ENCODE measurements around the gene HDAC9.

HDAC9 gene

GRCh38 chr7:19051767-19052375 lies 556.3 kb downstream of the HDAC9 start:
- Histone ChIP-seq H3K36me3 (ENCODE audit: insufficient read depth, low read length) (peaks cover 64% of the 10 kb centered on the region), H3K4me3 (no peak overlapping the region), H3K9me3 (ENCODE audit: low read depth, low read length) (peaks cover 14% of the 10 kb centered on the region), H3K27ac (no peak overlapping the region), H3K9ac (ENCODE audit: insufficient read length) (no peak overlapping the region)
- no peak for TF ChIP-seq EZH2 (IDR thresholded peaks at IDR 0.05)
- no peak for TF ChIP-seq POLR2AphosphoS5 (IDR thresholded peaks at IDR 0.05; ENCODE audit: borderline replicate concordance, low read depth, low read length)
- TF ChIP-seq FOXP2 (optimal IDR thresholded peaks at IDR 0.05; ENCODE audit: control extremely low read depth, extremely low read length, insufficient read depth), result no peak
- no peak for DNase-seq (ENCODE audit: low read depth, low spot score)

Measured in SK-N-MC (cell line).